Caco-2 (cell line): Measurements from ENCODE around the gene RTL10. TPM values are rescaled to one million over a fixed set of nuclear protein-coding genes. Genes with fewer than 3 reads are reported as not detected.

Experiments used
- BruUV-seq: library from RNA; stranded (reverse); fragments of 400-500 nt; replicated peaks from 2 replicates; lab custom pipeline; 2021; lab: Mats Ljungman, UMichigan
- CTCF ChIA-PET: fragments of 300-600 bp; sonication (Branson Sonifier 250); formaldehyde crosslinking; loops from one replicate; lab custom pipeline; 2022; ENCODE audit warnings: antibody characterized with exemption; lab: Charles Lee
- POLR2A ChIA-PET: fragments of 300-600 bp; sonication (Branson Sonifier 250); formaldehyde crosslinking; loops from one replicate; lab custom pipeline; 2022; ENCODE audit warnings: antibody characterized with exemption; lab: Charles Lee
- DNase-seq, 2 experiments: peaks; one replicate each; pipeline versions ENCODE4 v3.0.0 to v3.0.0-alpha.2; 2020 to 2022
- H3K27me3 ChIP-seq: replicated peaks from 2 replicates; pipeline ENCODE4 v1.6.0; 2011; ENCODE audit warnings: low read length; ENCODE audit not compliant: control insufficient read depth, insufficient read depth
- H3K36me3 ChIP-seq: 2 replicates; pipeline ENCODE4 v1.5.1; 2011; ENCODE audit warnings: low read length; ENCODE audit not compliant: control insufficient read depth, insufficient read depth
- H3K4me1 ChIP-seq: fragments of 250-450 bp; sonication (Bioruptor Pico); 2 replicates; pipeline ENCODE4 v1.5.1; 2020; ENCODE audit warnings: mild to moderate bottlenecking
- H3K4me3 ChIP-seq: 2 replicates; pipeline ENCODE4 v1.5.1; 2011; ENCODE audit warnings: low read depth, mild to moderate bottlenecking, control low read depth, low read length
- H3K9me3 ChIP-seq: fragments of 250-450 bp; sonication (Bioruptor Pico); 2 replicates; pipeline ENCODE4 v1.5.1; 2020; ENCODE audit warnings: mild to moderate bottlenecking, moderate library complexity
- H3K27ac Mint-ChIP-seq: one replicate; pipeline ENCODE4 v1.8.0; 2022; ENCODE audit warnings: mixed read lengths; ENCODE audit not compliant: unreplicated experiment
- H3K27me3 Mint-ChIP-seq: one replicate; pipeline ENCODE4 v1.8.0; 2022; ENCODE audit warnings: mixed read lengths; ENCODE audit not compliant: insufficient read depth, unreplicated experiment
- H3K36me3 Mint-ChIP-seq: one replicate; pipeline ENCODE4 v1.8.0; 2022; ENCODE audit warnings: mild to moderate bottlenecking, mixed read lengths; ENCODE audit not compliant: insufficient read depth, unreplicated experiment
- H3K4me1 Mint-ChIP-seq: one replicate; pipeline ENCODE4 v1.8.0; 2022; ENCODE audit warnings: low read depth, mixed read lengths; ENCODE audit not compliant: unreplicated experiment
- H3K4me3 Mint-ChIP-seq: one replicate; pipeline ENCODE4 v1.8.0; 2022; ENCODE audit warnings: mild to moderate bottlenecking, moderate library complexity, mixed read lengths; ENCODE audit not compliant: unreplicated experiment
- H3K9me3 Mint-ChIP-seq: one replicate; pipeline ENCODE4 v1.8.0; 2022; ENCODE audit warnings: mixed read lengths; ENCODE audit not compliant: unreplicated experiment
- CTCF ChIP-seq, 2 experiments: fragments of 200-600 bp in 1 of 2; IDR thresholded peaks; 1 replicate in 1 of 2; 2 replicates in 1 of 2; pipeline versions ENCODE4 v1.5.1 to v1.8.0; 2011 to 2022; ENCODE audit warnings: antibody characterized with exemption in 1 of 2, control low read depth in 1 of 2, inconsistent platforms in 1 of 2, low read depth in 1 of 2, low read length in 1 of 2, mild to moderate bottlenecking in 1 of 2, moderate library complexity in 1 of 2; ENCODE audit not compliant: insufficient read depth in 1 of 2, severe bottlenecking in 1 of 2, unreplicated experiment in 1 of 2
- intact Hi-C: fragments of 100-400 bp; cut with micrococcal nuclease; formaldehyde crosslinking; loops from one replicate; pipeline ENCODE4 v1.10.0; 2022; ENCODE audit not compliant: unreplicated experiment
- total RNA-seq: library from RNA; stranded (reverse); gene quantifications from 2 replicates; pipeline ENCODE4 v1.2.3, GENCODE V29; 2022

RTL10 gene
- total RNA-seq, 1 experiment from 2014 or later = 27.5 TPM

- H3K4me3 ChIP-seq = no peak overlapping the region
- H3K4me1 ChIP-seq = no peaks in the 10 kb centered on the region
- no peaks in the 10 kb centered on the region for H3K4me1 Mint-ChIP-seq
- TF ChIP-seq CTCF (IDR thresholded peaks at IDR 0.05; ENCODE audit: insufficient read depth in 1 of 2, low read depth in 1 of 2, low read length in 1 of 2, severe bottlenecking in 1 of 2, unreplicated experiment in 1 of 2) = no peak
- no peaks in the 10 kb centered on the region for H3K9me3 Mint-ChIP-seq
- H3K27me3 Mint-ChIP-seq = no peaks in the 10 kb centered on the region
- DNase-seq = peak in 1 of 2 experiments; percentile 28
- no peak overlapping the region for H3K4me3 Mint-ChIP-seq
- ChIA-PET POLR2A (no interaction called here), CTCF (no interaction called here)
- intact Hi-C loops = no loop called here
- H3K9me3 ChIP-seq = no peaks in the 10 kb centered on the region
- BruUV-seq = no TSS peak
- H3K27ac Mint-ChIP-seq = no peak overlapping the region
- H3K27me3 ChIP-seq = no peaks in the 10 kb centered on the region
- no peaks in the 10 kb centered on the region for H3K36me3 ChIP-seq
- no peaks in the 10 kb centered on the region for H3K36me3 Mint-ChIP-seq
These were observed 48.2 kb downstream of the RTL10 start for GRCh38 chr22:19806213-19807160.

- no TSS peak for BruUV-seq
- CTCF ChIA-PET = no interaction called here
- intact Hi-C loops = no loop called here
- no peak overlapping the region for H3K27ac Mint-ChIP-seq
- H3K36me3 ChIP-seq = no peaks in the 10 kb centered on the region
- no peaks in the 10 kb centered on the region for H3K36me3 Mint-ChIP-seq
- no peak overlapping the region for H3K4me3 ChIP-seq
- no peaks in the 10 kb centered on the region for H3K27me3 Mint-ChIP-seq
- no peaks in the 10 kb centered on the region for H3K4me1 ChIP-seq
- POLR2A ChIA-PET = no interaction called here
- H3K4me1 Mint-ChIP-seq = no peaks in the 10 kb centered on the region
- no peak for TF ChIP-seq CTCF (IDR thresholded peaks at IDR 0.05; ENCODE audit: insufficient read depth in 1 of 2, low read depth in 1 of 2, low read length in 1 of 2, severe bottlenecking in 1 of 2, unreplicated experiment in 1 of 2)
- H3K4me3 Mint-ChIP-seq = no peak overlapping the region
- H3K9me3 ChIP-seq = no peaks in the 10 kb centered on the region
- no peaks in the 10 kb centered on the region for H3K9me3 Mint-ChIP-seq
- peak in 1 of 2 experiments; percentile 12 for DNase-seq
- no peaks in the 10 kb centered on the region for H3K27me3 ChIP-seq
These were observed 48.9 kb downstream of the RTL10 start for GRCh38 chr22:19805821-19806212.

Other genes with a start within 250 kb of the RTL10 start
- gene SEPTIN5, start 140.4 kb downstream of the RTL10 start, total RNA-seq = 1.00 and 1.3 TPM in 2 replicates
- gene GP1BB, start 131.3 kb downstream of the RTL10 start, total RNA-seq = 0.39 and 1.0 TPM in 2 replicates
- gene TBX1, start 94.1 kb downstream of the RTL10 start, total RNA-seq = 4.2 and 5.3 TPM in 2 replicates
- gene GNB1L, start within 50 bp of the RTL10 start, total RNA-seq = 13.4 and 15.8 TPM in 2 replicates
- 96.0 and 103 TPM in 2 replicates for gene COMT, start 86.9 kb upstream of the RTL10 start, total RNA-seq
- 44.8 and 47.0 TPM in 2 replicates for gene TXNRD2, start 86.9 kb upstream of the RTL10 start, total RNA-seq
- gene ARVCF, start 161.9 kb upstream of the RTL10 start, total RNA-seq = 9.8 and 12.0 TPM in 2 replicates
- 23.9 and 26.6 TPM in 2 replicates for gene TANGO2, start 166.2 kb upstream of the RTL10 start, total RNA-seq
- gene DGCR8, start 225.4 kb upstream of the RTL10 start, total RNA-seq = 53.1 and 60.0 TPM in 2 replicates